GM19467 (cell line): ENCODE data around the gene MUC5AC.
"Not testable (repeated sequence)": the region's sequence is repeated elsewhere in the genome, so short reads cannot be mapped to it uniquely, and the experiment has no call there.

ENCODE experiments used
- ATAC-seq: cut with Tn5 transposase; IDR thresholded peaks from one replicate; pipeline ENCODE4 v1.9.1; 2021; ENCODE audit warnings: mild to moderate bottlenecking, moderate library complexity; ENCODE audit not compliant: unreplicated experiment

The MUC5AC gene

DNA sequence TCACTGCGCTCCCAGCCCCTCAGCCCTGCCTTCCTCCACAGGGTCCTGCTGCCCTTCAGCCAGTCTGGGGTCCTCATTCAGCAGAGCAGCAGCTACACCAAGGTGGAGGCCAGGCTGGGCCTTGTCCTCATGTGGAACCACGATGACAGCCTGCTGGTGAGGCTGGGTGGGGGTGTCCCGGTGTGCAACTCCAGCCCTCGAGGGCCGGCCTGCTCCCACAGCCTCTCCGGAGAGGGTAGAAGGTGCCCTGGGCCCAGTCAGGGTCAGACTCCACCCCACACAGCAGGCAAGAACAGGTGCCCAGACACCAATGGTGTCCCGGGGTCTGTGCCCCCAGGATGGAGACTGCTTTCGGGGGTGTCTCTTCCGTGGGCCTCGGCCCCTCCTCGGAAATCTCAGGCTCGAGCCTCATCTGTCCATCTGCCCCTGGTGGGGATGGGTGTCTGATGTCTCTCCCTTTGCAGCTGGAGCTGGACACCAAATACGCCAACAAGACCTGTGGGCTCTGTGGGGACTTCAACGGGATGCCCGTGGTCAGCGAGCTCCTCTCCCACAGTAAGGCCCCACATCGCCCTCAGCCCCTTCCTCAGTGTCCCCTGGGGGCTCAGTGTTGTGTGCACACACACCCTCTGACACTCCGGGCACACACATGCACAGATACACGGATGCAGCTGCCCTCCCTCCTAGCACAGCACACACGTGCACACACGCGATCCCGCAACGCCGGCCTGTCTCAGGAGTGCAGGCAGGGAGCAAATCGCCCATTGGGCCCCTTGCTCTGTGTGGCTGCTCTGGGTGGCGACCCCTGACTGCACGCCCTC is 4.9 kb downstream of the MUC5AC start:
- no peak for ATAC-seq

DNA sequence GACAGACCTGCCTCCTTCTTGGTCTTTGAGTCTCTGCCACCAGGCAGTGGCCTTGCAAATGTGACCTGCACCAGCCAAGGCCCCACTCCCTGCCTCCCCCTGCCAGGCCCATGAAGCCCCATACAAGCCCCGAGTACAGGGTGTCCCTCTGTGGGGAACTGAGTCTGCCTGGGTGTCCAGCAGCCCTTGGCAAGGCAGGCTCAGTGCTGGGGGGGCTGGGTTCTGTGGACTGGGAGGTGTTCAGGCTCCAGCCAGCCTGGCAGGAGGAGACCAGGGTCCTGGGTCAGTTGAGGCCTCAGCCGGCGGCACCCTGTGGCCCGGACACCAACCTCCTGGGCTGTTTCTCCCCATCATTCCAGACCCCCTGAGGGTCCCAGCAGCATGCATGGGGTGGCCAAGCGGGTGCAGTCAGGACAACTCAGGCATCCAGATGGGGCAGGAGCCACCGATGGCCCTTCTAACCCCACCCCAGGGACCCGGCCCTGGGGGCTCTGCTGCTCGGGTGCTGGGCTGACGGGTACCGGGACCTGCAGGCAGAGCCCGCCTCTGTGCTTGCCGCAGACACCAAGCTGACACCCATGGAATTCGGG is 5.7 kb downstream of the MUC5AC start:
- ATAC-seq, result no peak

DNA sequence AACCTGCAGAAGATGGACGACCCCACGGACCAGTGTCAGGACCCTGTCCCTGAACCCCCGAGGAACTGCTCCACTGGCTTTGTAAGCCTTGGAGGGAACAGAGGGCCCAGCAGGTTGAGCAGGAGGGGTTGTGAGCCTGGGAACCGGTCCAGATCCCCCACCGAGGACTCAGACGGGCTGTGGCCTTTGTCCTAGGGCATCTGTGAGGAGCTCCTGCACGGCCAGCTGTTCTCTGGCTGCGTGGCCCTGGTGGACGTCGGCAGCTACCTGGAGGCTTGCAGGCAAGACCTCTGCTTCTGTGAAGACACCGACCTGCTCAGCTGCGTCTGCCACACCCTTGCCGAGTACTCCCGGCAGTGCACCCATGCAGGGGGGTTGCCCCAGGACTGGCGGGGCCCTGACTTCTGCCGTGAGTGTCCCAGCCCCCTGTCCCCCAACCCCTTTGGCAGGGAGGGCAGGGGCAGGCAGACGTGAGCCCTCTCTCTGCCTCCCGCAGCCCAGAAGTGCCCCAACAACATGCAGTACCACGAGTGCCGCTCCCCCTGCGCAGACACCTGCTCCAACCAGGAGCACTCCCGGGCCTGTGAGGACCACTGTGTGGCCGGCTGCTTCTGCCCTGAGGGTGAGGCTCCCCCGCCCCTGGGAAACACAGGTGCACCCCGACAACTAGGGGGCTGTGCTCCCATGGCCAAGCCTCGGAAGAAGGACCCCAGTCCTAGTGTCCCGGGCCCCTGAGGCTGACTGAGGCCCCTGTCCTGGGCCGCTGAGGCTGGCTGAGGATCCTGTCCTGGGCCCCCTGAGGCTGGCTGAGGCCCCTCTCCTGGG is 6.4 kb downstream of the MUC5AC start:
- ATAC-seq, result no peak

DNA sequence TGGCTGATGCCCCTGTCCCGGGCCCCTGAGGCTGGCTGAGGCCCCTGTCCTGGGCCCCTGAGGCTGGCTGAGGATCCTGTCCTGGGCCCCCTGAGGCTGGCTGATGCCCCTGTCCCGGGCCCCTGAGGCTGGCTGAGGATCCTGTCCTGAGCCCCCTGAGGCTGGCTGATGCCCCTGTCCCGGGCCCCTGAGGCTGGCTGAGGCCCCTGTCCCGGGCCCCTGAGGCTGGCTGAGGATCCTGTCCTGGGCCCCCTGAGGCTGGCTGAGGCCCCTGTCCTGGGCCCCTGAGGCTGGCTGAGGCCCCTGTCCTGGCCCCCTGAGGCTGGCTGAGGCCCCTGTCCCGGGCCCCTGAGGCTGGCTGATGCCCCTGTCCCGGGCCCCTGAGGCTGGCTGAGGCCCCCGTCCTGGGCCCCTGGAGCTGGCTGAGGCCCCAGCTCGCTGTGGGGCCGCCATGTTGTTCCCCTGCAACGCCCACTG is 7.1 kb downstream of the MUC5AC start:
- not testable (repeated sequence) for ATAC-seq

DNA sequence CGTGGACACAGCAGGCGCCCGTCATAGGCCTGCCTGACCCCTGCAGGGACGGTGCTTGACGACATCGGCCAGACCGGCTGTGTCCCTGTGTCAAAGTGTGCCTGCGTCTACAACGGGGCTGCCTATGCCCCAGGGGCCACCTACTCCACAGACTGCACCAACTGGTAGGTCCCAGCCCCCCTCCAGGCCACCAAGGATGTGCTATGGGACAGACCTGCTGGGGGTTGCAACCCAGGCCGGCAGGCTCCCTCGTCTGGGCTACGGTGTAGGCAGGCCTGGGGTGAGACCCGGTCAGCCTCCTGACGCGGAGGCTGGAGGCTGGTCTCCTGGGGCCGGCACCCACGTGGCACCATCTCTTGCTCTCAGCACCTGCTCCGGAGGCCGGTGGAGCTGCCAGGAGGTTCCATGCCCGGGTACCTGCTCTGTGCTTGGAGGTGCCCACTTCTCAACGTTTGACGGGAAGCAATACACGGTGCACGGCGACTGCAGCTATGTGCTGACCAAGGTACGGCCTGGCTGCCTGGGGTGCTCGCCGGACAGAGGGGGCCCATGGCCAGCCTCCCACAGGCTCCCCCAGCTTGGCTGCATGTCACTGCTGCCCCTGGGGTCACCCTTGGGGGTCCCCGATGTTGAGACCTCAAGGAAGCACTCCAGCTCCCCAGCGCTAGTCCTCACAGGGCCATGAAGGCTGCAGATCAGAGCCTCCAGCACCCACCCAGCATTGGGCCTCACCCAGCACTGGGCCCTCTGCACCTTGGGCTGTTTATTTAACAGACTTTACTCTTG is 7.7 kb downstream of the MUC5AC start:
- no peak for ATAC-seq

DNA sequence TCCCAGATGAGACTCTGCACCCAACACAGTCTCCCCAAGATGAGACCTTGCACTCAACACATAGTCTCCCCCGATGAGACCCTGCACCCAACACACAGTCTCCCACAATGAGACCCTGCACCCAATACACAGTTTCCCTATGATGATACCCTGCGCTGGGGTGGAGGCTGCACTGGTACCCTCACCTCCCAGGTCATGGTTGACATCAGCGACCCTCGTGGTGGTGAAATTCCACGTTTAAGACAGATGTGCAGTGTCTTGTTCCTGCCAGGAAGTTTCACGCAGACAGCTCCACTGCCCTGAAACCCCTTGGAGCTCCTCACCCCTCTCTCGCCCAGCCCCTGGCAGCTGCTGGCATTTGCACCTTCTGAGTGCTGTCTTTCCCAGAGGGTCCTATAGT is 9.5 kb downstream of the MUC5AC start:
- no peak for ATAC-seq

DNA sequence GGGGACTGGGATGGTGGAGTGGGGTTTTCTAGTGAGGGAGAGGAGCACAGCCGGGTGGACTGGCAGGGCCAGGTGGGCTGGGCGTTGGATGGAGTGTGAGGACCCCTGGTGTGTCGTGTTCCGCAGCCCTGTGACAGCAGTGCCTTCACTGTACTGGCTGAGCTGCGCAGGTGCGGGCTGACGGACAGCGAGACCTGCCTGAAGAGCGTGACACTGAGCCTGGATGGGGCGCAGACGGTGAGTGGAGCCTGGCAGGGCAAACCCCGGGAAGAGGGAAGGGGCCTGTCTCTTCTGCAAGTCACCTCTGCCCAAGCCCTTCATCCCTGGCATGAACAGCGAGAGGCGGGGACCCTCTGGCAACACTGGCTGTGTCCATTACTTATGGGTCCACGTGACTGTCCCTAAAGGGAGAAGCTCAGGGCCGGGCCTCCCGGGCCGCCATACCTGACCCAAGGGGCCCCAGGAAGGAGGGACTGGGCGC is 10.0 kb downstream of the MUC5AC start:
- ATAC-seq, result no peak

DNA sequence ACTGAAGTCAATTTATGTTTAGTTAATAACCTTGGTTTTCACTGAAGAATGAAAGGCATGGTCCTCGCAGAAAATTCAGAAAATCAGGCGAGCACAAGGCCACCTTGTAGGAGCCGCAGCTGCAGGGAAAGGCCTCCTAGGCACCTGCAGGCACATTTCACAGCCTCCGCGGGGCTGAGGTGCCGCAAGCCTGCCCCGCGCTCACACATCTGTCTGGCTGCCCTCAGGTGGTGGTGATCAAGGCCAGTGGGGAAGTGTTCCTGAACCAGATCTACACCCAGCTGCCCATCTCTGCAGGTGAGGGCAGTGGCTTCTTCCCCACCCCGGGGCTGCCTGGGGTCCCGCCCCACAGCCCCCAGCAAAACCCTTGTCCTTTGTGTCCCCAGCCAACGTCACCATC is 10.5 kb downstream of the MUC5AC start:
- ATAC-seq, result no peak

DNA sequence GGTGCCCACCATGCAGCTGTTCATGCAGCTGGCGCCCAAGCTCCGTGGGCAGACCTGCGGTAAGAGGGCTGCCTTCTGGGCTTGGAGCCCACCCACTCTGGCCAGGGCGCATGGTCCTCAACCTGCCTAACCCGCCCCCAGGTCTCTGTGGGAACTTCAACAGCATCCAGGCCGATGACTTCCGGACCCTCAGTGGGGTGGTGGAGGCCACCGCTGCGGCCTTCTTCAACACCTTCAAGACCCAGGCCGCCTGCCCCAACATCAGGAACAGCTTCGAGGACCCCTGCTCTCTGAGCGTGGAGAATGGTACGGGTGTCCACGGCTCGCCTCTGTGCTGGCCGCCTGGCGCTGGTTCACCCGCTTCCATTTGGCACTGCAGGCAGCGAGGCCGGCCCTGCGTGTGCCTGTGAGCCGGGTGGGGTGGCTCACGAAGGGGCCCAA is 11.0 kb downstream of the MUC5AC start:
- ATAC-seq, result no peak

DNA sequence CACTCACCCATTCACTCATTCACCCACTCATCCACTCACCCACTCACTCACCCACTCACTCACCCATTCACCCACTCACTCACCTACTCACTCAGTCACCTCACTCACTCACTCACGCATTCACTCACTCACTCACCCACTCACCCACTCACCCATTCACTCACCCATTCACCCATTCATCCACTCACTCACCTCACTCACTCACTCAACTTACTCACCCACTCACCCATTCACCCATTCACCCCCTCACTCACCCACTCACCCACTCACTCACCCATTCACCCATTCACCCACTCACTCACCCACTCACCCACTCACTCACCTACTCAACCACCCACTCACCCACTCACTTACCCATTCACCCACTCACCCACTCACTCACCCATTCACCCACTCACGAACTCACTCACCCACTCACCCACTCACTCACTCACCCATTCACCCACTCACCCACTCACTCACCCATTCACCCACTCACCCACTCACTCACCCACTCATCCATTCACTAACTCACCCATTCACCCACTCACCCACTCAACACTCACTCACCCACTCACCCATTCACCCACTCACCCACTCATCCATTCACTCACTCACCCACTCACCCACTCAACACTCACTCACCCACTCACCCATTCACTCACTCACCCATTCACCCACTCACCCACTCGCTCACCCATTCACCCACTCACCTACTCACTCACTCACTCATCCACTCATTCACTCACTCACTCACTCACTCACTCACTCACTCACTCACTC is 13.7 kb downstream of the MUC5AC start:
- no peak for ATAC-seq

DNA sequence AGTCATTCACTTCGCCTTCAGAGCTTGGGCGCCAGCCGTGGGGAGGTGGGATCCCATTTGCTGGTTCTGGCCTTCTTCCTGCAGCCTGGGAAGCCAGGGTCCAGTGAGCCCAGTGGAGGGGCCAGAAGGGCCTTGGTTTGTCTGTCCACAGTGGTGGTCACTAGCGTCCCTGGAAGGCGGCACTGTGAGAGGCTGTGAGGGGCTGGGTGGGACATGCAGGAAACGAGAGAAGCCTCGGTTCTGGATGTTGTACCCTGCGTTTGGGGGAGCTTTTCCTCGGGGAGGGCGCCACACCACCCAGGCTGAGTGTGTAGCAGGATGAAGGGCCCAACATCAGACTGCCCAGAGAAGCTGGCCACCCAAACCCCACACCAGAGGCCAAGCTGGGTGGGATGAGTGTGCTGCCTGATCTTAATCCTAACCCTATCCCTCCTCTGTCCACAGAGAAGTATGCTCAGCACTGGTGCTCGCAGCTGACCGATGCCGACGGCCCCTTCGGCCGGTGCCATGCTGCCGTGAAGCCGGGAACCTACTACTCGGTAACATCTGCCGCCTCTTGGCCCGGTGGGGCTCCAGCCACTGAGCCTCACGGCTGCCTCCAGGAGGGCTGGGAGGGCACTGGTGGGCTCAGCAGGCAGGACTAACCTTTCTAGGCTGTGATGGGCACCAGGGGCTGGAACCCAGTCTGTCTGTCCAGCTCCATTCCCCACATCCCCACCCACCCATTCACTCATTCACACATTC is 14.4 kb downstream of the MUC5AC start:
- no peak for ATAC-seq

DNA sequence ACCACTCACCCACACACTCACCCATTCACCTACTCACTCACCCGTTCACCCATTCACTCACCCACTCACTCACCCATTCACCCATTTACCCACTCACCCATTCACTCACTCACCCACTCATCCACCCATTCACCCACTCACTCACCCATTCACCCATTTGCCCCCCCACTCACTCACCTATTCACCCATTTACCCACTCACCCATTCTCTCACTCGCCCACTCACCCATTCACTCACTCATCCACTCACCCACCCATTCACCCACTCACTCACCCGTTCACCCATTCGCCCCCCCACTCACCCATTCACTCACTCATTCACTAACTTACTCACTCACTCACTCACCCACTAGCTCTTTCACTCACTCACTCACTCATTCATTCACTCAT is 15.0 kb downstream of the MUC5AC start:
- ATAC-seq, result no peak

DNA sequence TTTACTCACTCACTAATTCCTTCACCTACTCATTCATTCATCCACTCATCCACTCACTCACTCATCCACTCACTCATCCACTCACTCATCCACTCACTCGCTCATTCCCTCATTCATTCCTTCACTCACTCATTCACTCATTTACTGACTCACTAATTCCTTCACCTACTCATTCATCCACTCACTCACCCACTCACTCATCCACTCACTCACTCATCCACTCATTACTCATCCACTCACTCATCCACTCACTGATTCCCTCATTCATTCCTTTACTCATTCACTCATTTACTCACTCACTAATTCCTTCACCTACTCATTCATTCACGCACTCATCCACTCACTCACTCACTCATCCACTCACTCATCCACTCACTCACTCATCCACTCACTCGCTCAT is 15.6 kb downstream of the MUC5AC start:
- not testable (repeated sequence) for ATAC-seq

DNA sequence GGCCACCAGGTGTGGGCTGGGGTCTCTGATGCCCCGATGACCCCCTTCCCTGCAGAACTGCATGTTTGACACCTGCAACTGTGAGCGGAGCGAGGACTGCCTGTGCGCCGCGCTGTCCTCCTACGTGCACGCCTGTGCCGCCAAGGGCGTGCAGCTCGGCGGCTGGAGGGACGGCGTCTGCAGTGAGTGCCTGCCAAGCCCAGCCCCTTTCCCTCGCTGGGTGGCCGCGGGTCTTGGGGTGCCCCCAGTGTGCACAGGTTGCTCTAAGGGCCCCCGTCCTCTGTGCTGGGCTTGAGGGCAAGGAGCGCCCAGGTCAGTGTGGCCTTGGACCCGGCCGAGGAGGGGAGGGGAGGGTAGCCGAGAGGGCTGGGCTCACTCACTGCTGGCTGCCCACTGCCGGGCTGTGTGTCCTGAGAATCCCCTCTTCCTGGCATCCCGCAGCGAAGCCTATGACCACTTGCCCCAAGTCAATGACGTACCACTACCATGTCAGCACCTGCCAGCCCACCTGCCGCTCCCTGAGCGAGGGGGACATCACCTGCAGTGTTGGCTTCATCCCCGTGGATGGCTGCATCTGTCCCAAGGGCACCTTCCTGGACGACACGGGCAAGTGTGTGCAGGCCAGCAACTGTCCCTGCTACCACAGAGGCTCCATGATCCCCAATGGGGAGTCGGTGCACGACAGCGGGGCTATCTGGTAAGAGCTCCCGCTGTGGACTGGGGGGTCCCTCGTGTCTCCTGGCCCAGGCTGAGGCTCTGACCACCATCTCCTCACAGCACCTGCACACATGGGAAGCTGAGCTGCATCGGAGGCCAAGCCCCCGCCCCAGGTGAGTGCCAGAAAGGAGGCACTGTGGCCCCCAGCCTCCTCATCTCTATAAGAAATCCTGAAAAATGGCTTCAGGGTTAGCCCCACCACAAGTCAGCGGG is 17.0 kb downstream of the MUC5AC start:
- no peak for ATAC-seq

DNA sequence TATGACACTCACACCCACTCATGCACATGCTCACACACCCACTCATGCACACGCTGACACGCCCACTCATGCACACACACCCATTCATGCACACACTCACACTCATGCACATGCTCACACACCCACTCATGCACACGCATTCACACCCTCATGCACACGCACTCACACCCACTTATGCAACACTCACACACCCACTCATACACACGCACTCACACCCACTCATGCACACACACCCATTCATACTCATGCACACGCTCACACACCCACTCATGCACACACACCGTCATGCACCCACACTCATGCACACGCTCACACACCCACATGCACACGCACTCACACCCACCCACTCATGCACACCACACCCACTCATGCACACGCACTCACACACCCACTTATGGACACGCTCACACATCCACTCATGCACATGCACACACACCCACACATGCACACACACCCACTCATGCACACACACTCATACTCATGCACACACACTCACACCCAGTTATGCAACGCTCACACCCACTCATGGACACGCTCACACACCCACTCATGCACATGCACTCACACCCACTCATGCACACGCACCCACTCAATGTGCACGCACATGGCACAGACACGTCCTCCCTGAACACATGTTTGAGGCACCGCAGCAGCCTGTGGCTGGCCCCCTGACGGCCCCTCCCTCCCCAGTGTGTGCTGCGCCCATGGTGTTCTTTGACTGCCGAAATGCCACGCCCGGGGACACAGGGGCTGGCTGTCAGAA is 17.9 kb downstream of the MUC5AC start:
- no peak for ATAC-seq

DNA sequence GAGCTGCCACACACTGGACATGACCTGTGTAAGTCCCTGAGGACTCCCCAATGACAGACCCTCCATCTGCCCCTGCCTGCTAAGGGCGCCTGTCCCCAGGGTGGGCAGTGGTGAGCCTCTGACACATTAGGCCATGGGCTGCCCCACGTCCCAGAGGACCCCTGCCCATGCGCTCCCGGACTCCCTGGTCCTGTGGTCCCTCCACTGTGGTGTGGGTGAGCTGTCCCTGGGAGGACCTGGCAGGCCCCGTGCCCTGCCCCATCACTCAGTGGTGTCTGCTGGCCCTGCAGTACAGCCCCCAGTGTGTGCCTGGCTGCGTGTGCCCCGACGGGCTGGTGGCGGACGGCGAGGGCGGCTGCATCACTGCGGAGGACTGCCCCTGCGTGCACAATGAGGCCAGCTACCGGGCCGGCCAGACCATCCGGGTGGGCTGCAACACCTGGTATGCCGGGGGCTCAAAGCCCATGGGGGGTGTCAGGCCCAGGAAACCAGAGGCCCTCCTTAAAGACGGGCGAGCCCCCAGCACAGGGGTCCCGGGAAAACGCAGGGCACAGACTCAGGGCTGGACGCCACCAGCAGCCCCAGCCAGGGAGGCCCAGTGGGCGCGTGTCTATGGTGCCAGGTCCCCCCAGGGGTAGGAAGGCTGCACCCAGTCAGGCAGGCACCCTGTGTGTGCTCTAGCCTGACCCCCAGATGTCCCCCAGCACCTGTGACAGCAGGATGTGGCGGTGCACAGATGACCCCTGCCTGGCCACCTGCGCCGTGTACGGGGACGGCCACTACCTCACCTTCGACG is 18.7 kb downstream of the MUC5AC start:
- no peak for ATAC-seq
